PC-3 (cell line): Measurements from ENCODE around the gene GFRA1. TPM values are rescaled to one million over a fixed set of nuclear protein-coding genes. Genes with fewer than 3 reads are reported as not detected.

Experiments used
- ATAC-seq: fragments of 200-7000 bp; cut with Tn5 transposase; 2 replicates; pipeline ENCODE4 v1.9.1; 2020; ENCODE audit warnings: mild to moderate bottlenecking, moderate library complexity
- BruUV-seq: library from RNA; stranded (reverse); fragments of 400-500 nt; replicated peaks from 2 replicates; lab custom pipeline; 2021; lab: Mats Ljungman, UMichigan
- CTCF ChIA-PET: fragments of 300-600 bp; sonication (Branson Sonifier 250); formaldehyde crosslinking; loops from one replicate; lab custom pipeline; 2022; ENCODE audit warnings: antibody characterized with exemption; lab: Charles Lee
- POLR2A ChIA-PET: fragments of 300-600 bp; sonication (Branson Sonifier 250); formaldehyde crosslinking; loops from one replicate; lab custom pipeline; 2022; ENCODE audit warnings: antibody characterized with exemption; ENCODE audit not compliant: unreplicated experiment; lab: Charles Lee
- DNase-seq: peaks from one replicate; pipeline ENCODE4 v3.0.0-alpha.2; 2015
- H2AFZ ChIP-seq: fragments of 300-600 bp; sonication (generic); 2 replicates; pipeline ENCODE4 v1.6.0; 2016; ENCODE audit warnings: antibody characterized with exemption, low read length
- H3F3A ChIP-seq: fragments of 300-600 bp; sonication (generic); one replicate; pipeline ENCODE4 v1.6.0; 2017; ENCODE audit warnings: antibody characterized with exemption, low read length, control low read depth, mild to moderate bottlenecking; ENCODE audit not compliant: unreplicated experiment
- H3K27ac ChIP-seq: fragments of 300-600 bp; sonication (generic); 2 replicates; pipeline ENCODE4 v1.5.1; 2016; ENCODE audit warnings: mild to moderate bottlenecking, low read length
- H3K27me3 ChIP-seq: fragments of 300-600 bp; sonication (generic); 2 replicates; pipeline ENCODE4 v1.6.1; 2016; ENCODE audit warnings: low read length, mixed read lengths
- H3K36me3 ChIP-seq: fragments of 300-600 bp; sonication (generic); 2 replicates; pipeline ENCODE4 v1.6.1; 2016; ENCODE audit warnings: low read depth, mixed run types, low read length, mixed read lengths
- H3K4me1 ChIP-seq: fragments of 300-600 bp; sonication (generic); 2 replicates; pipeline ENCODE4 v1.5.1; 2016; ENCODE audit warnings: low read length; ENCODE audit not compliant: insufficient read depth
- H3K4me2 ChIP-seq: fragments of 300-600 bp; sonication (generic); 2 replicates; pipeline ENCODE4 v1.6.0; 2016; ENCODE audit warnings: low read length
- H3K4me3 ChIP-seq: fragments of 300-600 bp; sonication (generic); 2 replicates; pipeline ENCODE4 v1.5.1; 2016; ENCODE audit warnings: mild to moderate bottlenecking, low read length, mixed read lengths
- H3K79me2 ChIP-seq: fragments of 300-600 bp; sonication (generic); 2 replicates; pipeline ENCODE4 v1.6.1; 2017; ENCODE audit warnings: low read length, mixed read lengths
- H3K9ac ChIP-seq: fragments of 300-600 bp; sonication (generic); 2 replicates; pipeline ENCODE4 v1.6.0; 2016; ENCODE audit warnings: mild to moderate bottlenecking, low read length
- H3K9me2 ChIP-seq: fragments of 300-600 bp; sonication (generic); replicated peaks from 2 replicates; pipeline ENCODE4 v1.6.1; 2016; ENCODE audit warnings: mixed run types, low read length, mixed read lengths
- H3K9me3 ChIP-seq: fragments of 300-600 bp; sonication (generic); 2 replicates; pipeline ENCODE4 v1.6.1; 2016; ENCODE audit warnings: low read length, mixed read lengths
- H4K20me1 ChIP-seq: fragments of 300-600 bp; sonication (generic); 2 replicates; pipeline ENCODE4 v1.6.1; 2016; ENCODE audit warnings: low read length, mixed read lengths
- CTCF ChIP-seq: fragments of 300-600 bp; sonication (generic); conservative IDR thresholded peaks from 2 replicates; pipeline ENCODE4 v1.5.1; 2017; ENCODE audit warnings: antibody characterized with exemption, low read depth, mild to moderate bottlenecking, low read length
- EZH2 ChIP-seq: fragments of 300-600 bp; sonication (generic); IDR thresholded peaks from one replicate; pipeline ENCODE4 v1.6.1; 2017; ENCODE audit warnings: antibody characterized with exemption, mild to moderate bottlenecking, low read length; ENCODE audit not compliant: unreplicated experiment
- EZH2phosphoT487 ChIP-seq: fragments of 300-600 bp; sonication (generic); IDR thresholded peaks from 2 replicates; pipeline ENCODE4 v1.6.1; 2018; ENCODE audit warnings: mild to moderate bottlenecking, antibody characterized with exemption, low read length, borderline replicate concordance
- intact Hi-C: fragments of 100-400 bp; cut with micrococcal nuclease; formaldehyde crosslinking; loops from 2 replicates; pipeline ENCODE4 v1.9.0; 2023
- total RNA-seq: library from RNA; depleted of rRNA; stranded (reverse); fragments of >200 nt; gene quantifications from 2 replicates; pipeline ENCODE4 v1.2.3, GENCODE V29; 2014

Gene GFRA1
- total RNA-seq, 1 experiment from 2014 or later, result not detected

DNA sequence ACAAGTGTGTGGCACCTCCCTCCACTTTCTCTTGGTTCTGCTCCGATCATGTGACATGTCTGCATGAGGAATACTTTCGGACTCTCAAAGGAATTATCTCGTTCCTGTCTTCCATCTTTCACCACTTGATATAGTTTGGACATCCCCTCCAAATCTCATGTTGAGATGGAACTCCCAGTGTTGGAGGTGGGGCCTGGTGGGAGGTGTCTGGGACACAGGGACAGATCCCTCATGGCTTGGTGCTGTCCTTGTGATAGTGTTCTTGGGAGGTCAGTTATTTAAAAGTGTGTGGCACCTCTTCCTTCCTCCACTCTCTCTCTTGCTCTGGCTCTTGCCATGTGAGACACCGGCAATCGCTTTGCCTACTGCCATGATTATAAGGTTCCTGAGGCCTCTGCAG lies 166.4 kb downstream of the GFRA1 start:
- H3K79me2 ChIP-seq, result no peaks in the 10 kb centered on the region
- DNase-seq (no peak), ATAC-seq (no peak)
- no peaks in the 10 kb centered on the region for H3K4me1 ChIP-seq
- no peaks in the 10 kb centered on the region for H3K27me3 ChIP-seq
- no peak overlapping the region for H3K4me2 ChIP-seq
- ChIA-PET CTCF (no interaction called here), POLR2A (no interaction called here)
- H3K27ac ChIP-seq, result no peak overlapping the region
- no peaks in the 10 kb centered on the region for H3K9me3 ChIP-seq
- no peak overlapping the region for H3K9ac ChIP-seq
- H3F3A ChIP-seq, result no peaks in the 10 kb centered on the region
- H3K4me3 ChIP-seq, result no peak overlapping the region
- no peaks in the 10 kb centered on the region for H3K36me3 ChIP-seq
- no peak overlapping the region for H2AFZ ChIP-seq
- H3K9me2 ChIP-seq, result no peaks in the 10 kb centered on the region
- H4K20me1 ChIP-seq, result no peaks in the 10 kb centered on the region
- BruUV-seq, result no TSS peak
- no peak for TF ChIP-seq EZH2phosphoT487
- no peak for TF ChIP-seq CTCF
- TF ChIP-seq EZH2, result no peak
- intact Hi-C loops, result no loop called here

DNA sequence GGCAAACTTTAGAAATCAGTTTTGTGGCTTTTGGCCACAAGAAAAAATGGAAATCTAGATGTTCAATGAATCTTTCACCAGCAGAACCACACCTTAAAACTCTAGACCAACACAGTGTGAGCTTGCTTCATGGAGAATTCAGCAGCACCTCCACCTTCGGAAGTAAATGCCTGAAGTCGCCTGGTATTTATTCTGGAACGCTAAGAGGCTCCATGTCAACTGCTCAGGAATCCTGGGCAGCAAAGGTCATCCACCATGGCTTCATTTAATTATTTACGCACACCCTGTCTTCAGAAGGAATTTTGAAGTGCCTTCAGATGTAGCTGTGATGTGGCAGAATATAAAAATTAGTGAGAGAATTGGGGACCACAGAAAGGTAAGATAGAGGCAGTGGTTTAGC lies 167.7 kb downstream of the GFRA1 start:
- no peaks in the 10 kb centered on the region for H3K9me2 ChIP-seq
- no peak for TF ChIP-seq EZH2
- TF ChIP-seq CTCF, result no peak
- TF ChIP-seq EZH2phosphoT487, result no peak
- no peaks in the 10 kb centered on the region for H4K20me1 ChIP-seq
- no peak for DNase-seq
- H3K27me3 ChIP-seq, result no peaks in the 10 kb centered on the region
- no peak overlapping the region for H3K27ac ChIP-seq
- no peak for ATAC-seq
- intact Hi-C loops, result no loop called here
- H3K9ac ChIP-seq, result no peak overlapping the region
- H3F3A ChIP-seq, result no peaks in the 10 kb centered on the region
- H2AFZ ChIP-seq, result no peak overlapping the region
- ChIA-PET POLR2A (no interaction called here), CTCF (no interaction called here)
- no peaks in the 10 kb centered on the region for H3K36me3 ChIP-seq
- no peaks in the 10 kb centered on the region for H3K9me3 ChIP-seq
- no peak overlapping the region for H3K4me2 ChIP-seq
- H3K4me3 ChIP-seq, result no peak overlapping the region
- H3K4me1 ChIP-seq, result no peaks in the 10 kb centered on the region
- no TSS peak for BruUV-seq
- H3K79me2 ChIP-seq, result no peaks in the 10 kb centered on the region

GRCh38 chr10:116104210-116104932 lies 168.6 kb downstream of the GFRA1 start:
- CTCF ChIA-PET, result no interaction called here
- Histone ChIP-seq H3K4me1 (no peaks in the 10 kb centered on the region), H3K27me3 (no peaks in the 10 kb centered on the region), H3K4me3 (no peak overlapping the region), H3F3A (no peaks in the 10 kb centered on the region), H3K4me2 (no peak overlapping the region), H3K36me3 (no peaks in the 10 kb centered on the region), H3K9ac (no peak overlapping the region), H4K20me1 (no peaks in the 10 kb centered on the region), H3K9me3 (no peaks in the 10 kb centered on the region), H3K9me2 (no peaks in the 10 kb centered on the region), H3K79me2 (no peaks in the 10 kb centered on the region), H2AFZ (no peak overlapping the region), H3K27ac (no peak overlapping the region)
- BruUV-seq, result no TSS peak
- DNase-seq, result no peak
- intact Hi-C loops, result no loop called here
- no peak for ATAC-seq
- TF ChIP-seq CTCF, result no peak
- TF ChIP-seq EZH2phosphoT487, result no peak
- TF ChIP-seq EZH2, result no peak
- POLR2A ChIA-PET, result no interaction called here
